Endothelial cell of umbilical vein (primary cell): ENCODE measurements around the gene PRM1. TPM values are rescaled to one million over a fixed set of nuclear protein-coding genes. Genes with fewer than 3 reads are reported as not detected.

ENCODE experiments used
- BruUV-seq: library from RNA; stranded (reverse); fragments of 400-500 nt; replicated peaks from 2 replicates; lab custom pipeline; 2021; lab: Mats Ljungman, UMichigan
- CTCF ChIA-PET: fragments of 300-600, 350-600 bp; sonication (Branson Sonifier 250); formaldehyde crosslinking; loops from one replicate; lab custom pipeline; 2021; ENCODE audit warnings: antibody characterized with exemption, inconsistent platforms; lab: Charles Lee
- POLR2A ChIA-PET: fragments of 300-600, 350-600 bp; sonication (Branson Sonifier 250); formaldehyde crosslinking; loops from one replicate; lab custom pipeline; 2021; ENCODE audit warnings: antibody characterized with exemption, inconsistent platforms; lab: Charles Lee
- DNase-seq: peaks from one replicate; pipeline ENCODE4 v3.0.0-alpha.2; 2011; ENCODE audit warnings: low read depth, low spot score
- FAIRE-seq: peaks from 2 replicates; lab custom pipeline; 2011; peaks lifted over from hg19 to GRCh38; lab: Jason Lieb, UNC
- H2AFZ ChIP-seq: 2 replicates; pipeline ENCODE4 v1.6.0; 2012; ENCODE audit warnings: low read depth, low read length, control low read depth, inconsistent platforms
- H3K27ac ChIP-seq: 2 replicates; pipeline ENCODE4 v1.5.1; 2011; ENCODE audit warnings: low read depth, mild to moderate bottlenecking, control low read depth, low read length, moderate library complexity; ENCODE audit not compliant: insufficient read depth
- H3K27me3 ChIP-seq, 2 experiments: 2 replicates each; pipeline versions ENCODE4 v1.6.0 to v1.6.1; 2011; ENCODE audit warnings: low read length in 2 of 2, mixed read lengths in 1 of 2; ENCODE audit not compliant: control insufficient read depth in 2 of 2, insufficient read depth in 2 of 2
- H3K36me3 ChIP-seq, 2 experiments: 2 replicates in 1 of 2; 3 replicates in 1 of 2; pipeline ENCODE4 v1.5.1; 2011; ENCODE audit warnings: low read length in 2 of 2, mild to moderate bottlenecking in 1 of 2, moderate library complexity in 1 of 2; ENCODE audit not compliant: control insufficient read depth in 2 of 2, insufficient read depth in 2 of 2; ENCODE audit errors: extremely low read depth in 1 of 2
- H3K4me1 ChIP-seq: 3 replicates; pipeline ENCODE4 v1.5.1; 2011; ENCODE audit warnings: mild to moderate bottlenecking, low read length; ENCODE audit not compliant: control insufficient read depth, insufficient read depth; ENCODE audit errors: extremely low read depth
- H3K4me2 ChIP-seq: 2 replicates; pipeline ENCODE4 v1.6.1; 2011; ENCODE audit warnings: low read length, control low read depth, mixed read lengths; ENCODE audit not compliant: insufficient read depth
- H3K4me3 ChIP-seq, 3 experiments: fragments of 200-600 bp in 1 of 3; sonication (generic), shearing (Covaris generic) in 1 of 3; replicated peaks in 1 of 3; 2 replicates each; pipeline ENCODE4 v1.5.1; 2011 to 2016; ENCODE audit warnings: control low read depth in 3 of 3, low read length in 3 of 3, mild to moderate bottlenecking in 2 of 3, inconsistent platforms in 1 of 3, low read depth in 1 of 3, moderate library complexity in 1 of 3; ENCODE audit not compliant: insufficient read depth in 1 of 3
- H3K79me2 ChIP-seq: 2 replicates; pipeline ENCODE4 v1.6.0; 2012; ENCODE audit warnings: low read length, inconsistent platforms; ENCODE audit not compliant: control insufficient read depth, insufficient read depth
- H3K9ac ChIP-seq: replicated peaks from 2 replicates; pipeline ENCODE3; 2011; ENCODE audit warnings: low read length, control low read depth; ENCODE audit not compliant: insufficient read depth; ENCODE audit errors: extremely low read depth
- H3K9me1 ChIP-seq: replicated peaks from 3 replicates; pipeline ENCODE4 v1.6.0; 2011; ENCODE audit warnings: mild to moderate bottlenecking, low read length; ENCODE audit not compliant: control insufficient read depth, insufficient read depth; ENCODE audit errors: extremely low read depth
- H3K9me3 ChIP-seq: replicated peaks from 2 replicates; pipeline ENCODE4 v1.5.1; 2012; ENCODE audit warnings: low read length, inconsistent platforms; ENCODE audit not compliant: control insufficient read depth, insufficient read depth
- H4K20me1 ChIP-seq: replicated peaks from 2 replicates; pipeline ENCODE3; 2011; ENCODE audit warnings: mild to moderate bottlenecking, low read length; ENCODE audit not compliant: control insufficient read depth, insufficient read depth; ENCODE audit errors: extremely low read depth
- CTCF ChIP-seq, 2 donors: IDR thresholded peaks; 1 replicate in 1 of 2; 2 replicates in 1 of 2; pipeline ENCODE4 v1.5.1; 2011; ENCODE audit warnings: low read length in 2 of 2, mild to moderate bottlenecking in 2 of 2, moderate library complexity in 2 of 2, control low read depth in 1 of 2, inconsistent platforms in 1 of 2, low read depth in 1 of 2; ENCODE audit not compliant: insufficient read depth in 1 of 2; ENCODE audit errors: extremely low read depth in 1 of 2
- EZH2 ChIP-seq: IDR thresholded peaks from 2 replicates; pipeline ENCODE4 v1.6.1; 2012; ENCODE audit warnings: borderline replicate concordance, low read depth, mild to moderate bottlenecking, moderate library complexity, low read length, inconsistent platforms; ENCODE audit not compliant: severe bottlenecking
- FOS ChIP-seq: IDR thresholded peaks from 2 replicates; pipeline ENCODE4 v1.6.1; 2011; ENCODE audit warnings: mild to moderate bottlenecking, low read length, moderate library complexity, borderline replicate concordance; ENCODE audit not compliant: insufficient read depth
- GATA2 ChIP-seq: IDR thresholded peaks from 2 replicates; pipeline ENCODE4 v1.7.0; 2011; ENCODE audit warnings: low read depth, mild to moderate bottlenecking, moderate library complexity, mixed read lengths, low read length; ENCODE audit not compliant: insufficient read length, insufficient read depth
- JUN ChIP-seq: IDR thresholded peaks from 2 replicates; pipeline ENCODE4 v1.6.1; 2011; ENCODE audit warnings: borderline replicate concordance, low read depth; ENCODE audit not compliant: insufficient read length, insufficient read depth
- MAX ChIP-seq: IDR thresholded peaks from 2 replicates; pipeline ENCODE4 v1.6.1; 2011; ENCODE audit not compliant: insufficient read depth, insufficient read length
- MYC ChIP-seq: IDR thresholded peaks from one replicate; pipeline ENCODE4 v1.6.1; 2011; ENCODE audit warnings: mild to moderate bottlenecking, low read depth, low read length
- POLR2A ChIP-seq: IDR thresholded peaks from 2 replicates; pipeline ENCODE4 v1.6.1; 2012; ENCODE audit warnings: low read depth, mild to moderate bottlenecking, control low read depth, low read length
- POLR2AphosphoS5 ChIP-seq: IDR thresholded peaks from 2 replicates; pipeline ENCODE4 v1.6.1; 2012; ENCODE audit warnings: low read depth, mild to moderate bottlenecking, control low read depth, low read length, moderate library complexity; ENCODE audit not compliant: insufficient read depth
- dilution Hi-C: fragments of 300-500 bp; cut with MboI; formaldehyde crosslinking; loops from one replicate; pipeline ENCODE4 v1.15.0; 2019; ENCODE audit warnings: low sequenced_read_pairs; ENCODE audit not compliant: extremely low pct_ligation_motif_present
- intact Hi-C: fragments of 100-400 bp; cut with micrococcal nuclease; formaldehyde crosslinking; loops from one replicate; pipeline ENCODE4 v1.10.0; 2022
- polyA plus RNA-seq, 4 experiments: library from polyadenylated mRNA; depleted of rRNA in 3 of 4; stranded (reverse) in 3 of 4; unstranded in 1 of 4; fragments of >200 nt; gene quantifications; 2 replicates each; pipeline versions ENCODE4 v1.2.1 to v1.2.3, GENCODE V29; 2011 to 2012; ENCODE audit warnings: missing spikeins in 1 of 4
- total RNA-seq: library from RNA; stranded (reverse); gene quantifications from 2 replicates; pipeline ENCODE4 v1.2.3, GENCODE V29; 2021

Gene PRM1
- total and polyA plus RNA-seq, 2 donors (not counting 3 experiments of a cell fraction or from before 2014, with no cell fraction given) = not detected

GRCh38 chr16:11320170-11320569 is 39.0 kb upstream of the PRM1 start:
- Histone ChIP-seq H3K9ac (no peak overlapping the region), H3K79me2 (no peaks in the 10 kb centered on the region), H3K27me3 (no peaks in the 10 kb centered on the region), H3K4me1 (no peaks in the 10 kb centered on the region), H3K9me3 (no peaks in the 10 kb centered on the region), H4K20me1 (no peaks in the 10 kb centered on the region), H3K4me2 (no peak overlapping the region), H3K9me1 (no peaks in the 10 kb centered on the region), H3K4me3 (no peak overlapping the region), H2AFZ (no peak overlapping the region), H3K36me3 (no peaks in the 10 kb centered on the region), H3K27ac (no peak overlapping the region)
- POLR2A ChIA-PET = no interaction called here
- dilution Hi-C loops = no loop called here
- no TSS peak for BruUV-seq
- DNase-seq (no peak), FAIRE-seq (no peak)
- intact Hi-C loops = no loop called here
- CTCF ChIA-PET = no interaction called here
- TF ChIP-seq JUN (no peak), POLR2A (no peak), FOS (no peak), POLR2AphosphoS5 (no peak), GATA2 (no peak)

- DNase-seq (no peak), FAIRE-seq (no peak)
- no peaks in the 10 kb centered on the region for H3K9me1 ChIP-seq
- H3K9me3 ChIP-seq = no peaks in the 10 kb centered on the region
- BruUV-seq = no TSS peak
- intact Hi-C loops (loop anchor here (10.0 kb wide), 1 partner anchor 65 kb away; the partner anchor contains the start of gene SOCS1), dilution Hi-C loops (no loop called here)
- H3K4me1 ChIP-seq = no peaks in the 10 kb centered on the region
- H3K36me3 ChIP-seq = no peaks in the 10 kb centered on the region
- ChIA-PET CTCF (no interaction called here), POLR2A (no interaction called here)
- no peak overlapping the region for H3K9ac ChIP-seq
- H3K79me2 ChIP-seq = no peaks in the 10 kb centered on the region
- H4K20me1 ChIP-seq = no peaks in the 10 kb centered on the region
- no peak overlapping the region for H2AFZ ChIP-seq
- no peaks in the 10 kb centered on the region for H3K27me3 ChIP-seq
- no peak overlapping the region for H3K4me3 ChIP-seq
- TF ChIP-seq EZH2 (no peak), MAX (no peak), FOS (no peak), POLR2AphosphoS5 (no peak), GATA2 (no peak), MYC (no peak), CTCF (IDR thresholded peaks at IDR 0.05; ENCODE audit: extremely low read depth in 1 of 2, insufficient read depth in 1 of 2, low read depth in 1 of 2, low read length in 2 of 2) (no peak), POLR2A (no peak), JUN (no peak)
- no peak overlapping the region for H3K4me2 ChIP-seq
- no peak overlapping the region for H3K27ac ChIP-seq
These were observed 38.5 kb upstream of the PRM1 start for GRCh38 chr16:11319529-11320146.
